Fibroblast of gingiva (primary cell): ENCODE results near the gene TYRO3.
"Not testable (repeated sequence)": the region's sequence is repeated elsewhere in the genome, so short reads cannot be mapped to it uniquely, and the experiment has no call there.

Source experiments
- DNase-seq: peaks from one replicate; pipeline ENCODE4 v3.0.0-alpha.2; 2011; ENCODE audit warnings: low read depth

Gene TYRO3

GRCh38 chr15:41554343-41554742, 4.7 kb upstream of the TYRO3 start:
- no peak for DNase-seq

GRCh38 chr15:41554915-41555314, 4.1 kb upstream of the TYRO3 start:
- DNase-seq: no peak

- no peak for DNase-seq
These were observed 2.3 kb upstream of the TYRO3 start for GRCh38 chr15:41556677-41557076.

- DNase-seq: peak; percentile 68
These were observed 1.2 kb upstream of the TYRO3 start for GRCh38 chr15:41557673-41558399.

GRCh38 chr15:41559239-41559782, 299 bp downstream of the TYRO3 start:
- no peak for DNase-seq

- no peak for DNase-seq
These were observed 1.5 kb downstream of the TYRO3 start for GRCh38 chr15:41560572-41560874.

GRCh38 chr15:41561104-41561776, 2.2 kb downstream of the TYRO3 start:
- no peak for DNase-seq

GRCh38 chr15:41561777-41562145, 2.7 kb downstream of the TYRO3 start:
- DNase-seq: no peak

GRCh38 chr15:41562244-41562643, 3.2 kb downstream of the TYRO3 start:
- DNase-seq: no peak

GRCh38 chr15:41562784-41563198, 3.8 kb downstream of the TYRO3 start:
- no peak for DNase-seq

- no peak for DNase-seq
These were observed 5.4 kb downstream of the TYRO3 start for GRCh38 chr15:41564286-41564959.

- DNase-seq: no peak
These were observed 6.0 kb downstream of the TYRO3 start for GRCh38 chr15:41564960-41565502.

- DNase-seq: no peak
These were observed 6.7 kb downstream of the TYRO3 start for GRCh38 chr15:41565702-41566101.

GRCh38 chr15:41566121-41566885, 7.3 kb downstream of the TYRO3 start:
- DNase-seq: no peak

- DNase-seq: no peak
These were observed 8.2 kb downstream of the TYRO3 start for GRCh38 chr15:41567261-41567660.

- no peak for DNase-seq
These were observed 8.8 kb downstream of the TYRO3 start for GRCh38 chr15:41567862-41568261.

GRCh38 chr15:41568350-41569017, 9.5 kb downstream of the TYRO3 start:
- DNase-seq: no peak

- DNase-seq: not testable (repeated sequence)
These were observed 10.2 kb downstream of the TYRO3 start for GRCh38 chr15:41569232-41569631.

GRCh38 chr15:41570764-41571163, 11.8 kb downstream of the TYRO3 start:
- DNase-seq: no peak

GRCh38 chr15:41571948-41572347, 12.9 kb downstream of the TYRO3 start:
- no peak for DNase-seq

- no peak for DNase-seq
These were observed 13.9 kb downstream of the TYRO3 start for GRCh38 chr15:41572866-41573265.

- DNase-seq: no peak
These were observed 14.4 kb downstream of the TYRO3 start for GRCh38 chr15:41573396-41573795.
